ENCODE measurements around the gene ULK3.

DNA sequence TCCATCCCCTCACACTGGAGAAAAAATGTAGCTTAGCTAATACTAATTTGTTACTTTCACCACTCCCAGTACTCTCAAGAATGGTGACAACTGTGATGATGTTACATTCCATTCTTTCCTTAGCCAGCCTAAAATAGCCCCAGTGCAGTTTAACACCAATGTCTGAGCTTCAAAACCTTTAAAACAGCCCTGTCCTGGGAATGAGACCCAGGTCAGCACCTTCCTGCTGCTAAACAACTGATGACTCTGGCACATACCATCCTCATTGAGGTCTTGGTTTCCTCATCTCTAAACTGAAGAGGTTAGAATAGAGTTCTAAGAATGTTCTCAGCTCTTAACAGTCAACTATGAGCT lies 26.4 kb upstream of the ULK3 start:
- TF ChIP-seq, protein P1, sequence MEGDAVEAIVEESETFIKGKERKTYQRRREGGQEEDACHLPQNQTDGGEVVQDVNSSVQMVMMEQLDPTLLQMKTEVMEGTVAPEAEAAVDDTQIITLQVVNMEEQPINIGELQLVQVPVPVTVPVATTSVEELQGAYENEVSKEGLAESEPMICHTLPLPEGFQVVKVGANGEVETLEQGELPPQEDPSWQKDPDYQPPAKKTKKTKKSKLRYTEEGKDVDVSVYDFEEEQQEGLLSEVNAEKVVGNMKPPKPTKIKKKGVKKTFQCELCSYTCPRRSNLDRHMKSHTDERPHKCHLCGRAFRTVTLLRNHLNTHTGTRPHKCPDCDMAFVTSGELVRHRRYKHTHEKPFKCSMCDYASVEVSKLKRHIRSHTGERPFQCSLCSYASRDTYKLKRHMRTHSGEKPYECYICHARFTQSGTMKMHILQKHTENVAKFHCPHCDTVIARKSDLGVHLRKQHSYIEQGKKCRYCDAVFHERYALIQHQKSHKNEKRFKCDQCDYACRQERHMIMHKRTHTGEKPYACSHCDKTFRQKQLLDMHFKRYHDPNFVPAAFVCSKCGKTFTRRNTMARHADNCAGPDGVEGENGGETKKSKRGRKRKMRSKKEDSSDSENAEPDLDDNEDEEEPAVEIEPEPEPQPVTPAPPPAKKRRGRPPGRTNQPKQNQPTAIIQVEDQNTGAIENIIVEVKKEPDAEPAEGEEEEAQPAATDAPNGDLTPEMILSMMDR (IDR thresholded peaks at IDR 0.05; ENCODE audit: poor library complexity) = no peak
- TF ChIP-seq EZH2phosphoT487 (IDR thresholded peaks at IDR 0.05; ENCODE audit: low read depth, severe bottlenecking, unreplicated experiment) = no peak

Data from hepatocyte (in vitro differentiated cells).